ENCODE measurements around the gene LRIT2.
A peak's percentile ranks its signal among the peaks of the same experiment; 100 is the strongest.

The LRIT2 gene

GRCh38 chr10:84225427-84226173 is at the start of gene LRIT2:
Gene LRIT2, minus strand, starts transcription at chr10:84225544. Its CDS starts 24 bp downstream, at chr10:84225520.
- DNase-seq (ENCODE audit: low read depth): no peak

- no peak for DNase-seq (ENCODE audit: low read depth)
Measured at GRCh38 chr10:84270708-84271107, 45.4 kb upstream of the LRIT2 start.

GRCh38 chr10:84269773-84270172 is 44.4 kb upstream of the LRIT2 start:
- no peak for DNase-seq (ENCODE audit: low read depth)

GRCh38 chr10:84269162-84269561 is 43.8 kb upstream of the LRIT2 start:
- no peak for DNase-seq (ENCODE audit: low read depth)

- peak; percentile 39 for DNase-seq (ENCODE audit: low read depth)
Measured at GRCh38 chr10:84267503-84268126, 42.3 kb upstream of the LRIT2 start.

- DNase-seq (ENCODE audit: low read depth): no peak
Measured at GRCh38 chr10:84265418-84265817, 40.1 kb upstream of the LRIT2 start.

GRCh38 chr10:84264611-84265141 is 39.3 kb upstream of the LRIT2 start:
- DNase-seq (ENCODE audit: low read depth): peak; percentile 58

GRCh38 chr10:84263716-84264115 is 38.4 kb upstream of the LRIT2 start:
- DNase-seq (ENCODE audit: low read depth): no peak

GRCh38 chr10:84262190-84262956 is 37.0 kb upstream of the LRIT2 start:
- no peak for DNase-seq (ENCODE audit: low read depth)

GRCh38 chr10:84261236-84261915 is 36.0 kb upstream of the LRIT2 start:
- DNase-seq (ENCODE audit: low read depth): no peak

- no peak for DNase-seq (ENCODE audit: low read depth)
Measured at GRCh38 chr10:84258034-84258695, 32.8 kb upstream of the LRIT2 start.

GRCh38 chr10:84257343-84258020 is 32.1 kb upstream of the LRIT2 start:
- DNase-seq (ENCODE audit: low read depth): no peak

GRCh38 chr10:84256510-84257342 is 31.4 kb upstream of the LRIT2 start:
- DNase-seq (ENCODE audit: low read depth): no peak

GRCh38 chr10:84254552-84255478 is 29.5 kb upstream of the LRIT2 start:
- no peak for DNase-seq (ENCODE audit: low read depth)

- no peak for DNase-seq (ENCODE audit: low read depth)
Measured at GRCh38 chr10:84248794-84249193, 23.4 kb upstream of the LRIT2 start.

GRCh38 chr10:84247496-84247895 is 22.2 kb upstream of the LRIT2 start:
- DNase-seq (ENCODE audit: low read depth): no peak

GRCh38 chr10:84244651-84245270 is 19.4 kb upstream of the LRIT2 start, which contains the start of gene RGR:
Gene RGR, plus strand, starts transcription at chr10:84245053. Its CDS starts 38 bp downstream, at chr10:84245091.
- no peak for DNase-seq (ENCODE audit: low read depth)

GRCh38 chr10:84243759-84244158 is 18.4 kb upstream of the LRIT2 start:
- no peak for DNase-seq (ENCODE audit: low read depth)
